GM10248 (cell line): ENCODE measurements around the gene PPP3R1.

Experiments used
- CTCF ChIA-PET: fragments of 300-600 bp; sonication (Branson Sonifier 250); formaldehyde crosslinking; extraction: SDS; loops from one replicate; lab custom pipeline; 2021; ENCODE audit warnings: antibody characterized with exemption; lab: Yijun Ruan, JAX
- POLR2A ChIA-PET: fragments of 350-650 bp; sonication (Branson Sonifier 250); formaldehyde crosslinking; extraction: SDS; loops from one replicate; lab custom pipeline; 2020; ENCODE audit warnings: antibody characterized with exemption; lab: Yijun Ruan, JAX
- DNase-seq: peaks from one replicate; pipeline ENCODE4 v3.0.0; 2012; ENCODE audit errors: extremely low spot score
- CTCF ChIP-seq: IDR thresholded peaks from 2 replicates; pipeline ENCODE4 v1.5.1; 2012; ENCODE audit warnings: mild to moderate bottlenecking, low read depth; ENCODE audit errors: extremely low read depth, missing control alignments, control extremely low read depth

The PPP3R1 gene

GRCh38 chr2:68172521-68172920, 79.8 kb downstream of the PPP3R1 start:
- TF ChIP-seq CTCF: no peak
- CTCF ChIA-PET: no interaction called here
- POLR2A ChIA-PET: no interaction called here
- no peak for DNase-seq

- no peak for DNase-seq
- ChIA-PET POLR2A (no interaction called here), CTCF (interaction anchor here (1.0 to 5.8 kb wide), 4 partner anchors 9 to 49 kb away, joined by 4 to 48 read pairs (median 13); no protein-coding TSS in a partner anchor)
- no peak for TF ChIP-seq CTCF
Measured at GRCh38 chr2:68171684-68172083, 80.6 kb downstream of the PPP3R1 start.

- POLR2A ChIA-PET: no interaction called here
- no peak for DNase-seq
- TF ChIP-seq CTCF: no peak
- CTCF ChIA-PET: interaction anchor here (1.0 to 5.8 kb wide), 4 partner anchors 10 to 49 kb away, joined by 4 to 48 read pairs (median 13); no protein-coding TSS in a partner anchor
Measured at GRCh38 chr2:68171146-68171545, 81.2 kb downstream of the PPP3R1 start.

GRCh38 chr2:68169308-68169707, 83.0 kb downstream of the PPP3R1 start:
- no peak for TF ChIP-seq CTCF
- ChIA-PET POLR2A (interaction anchor here (1.1 kb wide), 1 partner anchor 11 kb away, joined by 3 read pairs; the partner anchor contains the start of gene PNO1), CTCF (interaction anchor here (1.1 to 5.8 kb wide), 8 partner anchors 9 to 47 kb away, joined by 3 to 48 read pairs (median 14); partner anchors contain the start of gene PNO1)
- no peak for DNase-seq

GRCh38 chr2:68167186-68167585, 85.1 kb downstream of the PPP3R1 start:
- DNase-seq: no peak
- ChIA-PET CTCF (interaction anchor here (1.3 to 5.8 kb wide), 8 partner anchors 9 to 58 kb away, joined by 3 to 48 read pairs (median 12); partner anchors contain the start of gene PNO1), POLR2A (no interaction called here)
- no peak for TF ChIP-seq CTCF

- ChIA-PET CTCF (no interaction called here), POLR2A (no interaction called here)
- no peak for TF ChIP-seq CTCF
- DNase-seq: no peak
Measured at GRCh38 chr2:68163641-68164040, 88.7 kb downstream of the PPP3R1 start.
